OCI-LY7 (cell line): ENCODE results near the gene SERHL2. TPM values are rescaled to one million over a fixed set of nuclear protein-coding genes. Genes with fewer than 3 reads are reported as not detected.

ENCODE experiments used
- BruUV-seq: library from RNA; stranded (reverse); fragments of 400-500 nt; replicated peaks from 2 replicates; lab custom pipeline; 2021; lab: Mats Ljungman, UMichigan
- CTCF ChIA-PET: fragments of 300-600 bp; sonication (Branson Sonifier 250); formaldehyde crosslinking; loops from one replicate; lab custom pipeline; 2022; ENCODE audit warnings: antibody characterized with exemption; ENCODE audit not compliant: unreplicated experiment; lab: Charles Lee
- POLR2A ChIA-PET: fragments of 300-600 bp; sonication (Branson Sonifier 250); formaldehyde crosslinking; loops from one replicate; lab custom pipeline; 2022; ENCODE audit warnings: antibody characterized with exemption; lab: Charles Lee
- DNase-seq: peaks from one replicate; pipeline ENCODE4 v3.0.0-alpha.2; 2015; ENCODE audit warnings: low spot score
- H2AFZ ChIP-seq: fragments of 200-600 bp; sonication (generic), shearing (Covaris generic); 2 replicates; pipeline ENCODE4 v1.6.1; 2014; ENCODE audit warnings: mild to moderate bottlenecking, antibody characterized with exemption, low read length, moderate library complexity
- H3K27ac ChIP-seq: fragments of 200-600 bp; sonication (generic); 2 replicates; pipeline ENCODE4 v1.5.1; 2014; ENCODE audit warnings: mixed run types, low read depth, mild to moderate bottlenecking, moderate library complexity, low read length, inconsistent platforms; ENCODE audit not compliant: poor library complexity, severe bottlenecking
- H3K36me3 ChIP-seq: fragments of 200-600 bp; sonication (generic); 2 replicates; pipeline ENCODE4 v1.6.1; 2014; ENCODE audit warnings: mild to moderate bottlenecking, antibody characterized with exemption, low read length, moderate library complexity, mixed read lengths; ENCODE audit not compliant: insufficient read depth
- H3K4me1 ChIP-seq: fragments of 200-600 bp; sonication (generic); 2 replicates; pipeline ENCODE4 v1.5.1; 2014; ENCODE audit warnings: mild to moderate bottlenecking, low read length; ENCODE audit not compliant: insufficient read depth, poor library complexity, severe bottlenecking
- H3K4me2 ChIP-seq: fragments of 200-600 bp; sonication (generic); 2 replicates; pipeline ENCODE4 v1.6.1; 2014; ENCODE audit warnings: mild to moderate bottlenecking, low read length
- H3K4me3 ChIP-seq: fragments of 200-600 bp; sonication (generic); 2 replicates; pipeline ENCODE4 v1.5.1; 2014; ENCODE audit warnings: mild to moderate bottlenecking, low read depth, low read length; ENCODE audit not compliant: poor library complexity, severe bottlenecking
- H3K79me2 ChIP-seq: fragments of 200-600 bp; sonication (generic); 2 replicates; pipeline ENCODE4 v1.6.1; 2016; ENCODE audit warnings: low read depth, mild to moderate bottlenecking, low read length, moderate library complexity, mixed read lengths; ENCODE audit not compliant: insufficient read depth
- H3K9me2 ChIP-seq: fragments of 200-600 bp; sonication (generic); 2 replicates; pipeline ENCODE4 v1.6.1; 2016; ENCODE audit warnings: mild to moderate bottlenecking, low read length, mixed read lengths; ENCODE audit not compliant: insufficient read depth
- H3K9me3 ChIP-seq: fragments of 200-600 bp; sonication (generic); 2 replicates; pipeline ENCODE4 v1.6.1; 2014; ENCODE audit warnings: mild to moderate bottlenecking, mixed run types, low read length, mixed read lengths
- H4K20me1 ChIP-seq: fragments of 200-600 bp; sonication (generic); 2 replicates; pipeline ENCODE4 v1.6.1; 2014; ENCODE audit warnings: mild to moderate bottlenecking, antibody characterized with exemption, low read length, moderate library complexity, mixed read lengths; ENCODE audit not compliant: insufficient read depth
- CTCF ChIP-seq: fragments of 200-600 bp; sonication (generic); conservative IDR thresholded peaks from 2 replicates; pipeline ENCODE4 v1.5.1; 2014; ENCODE audit warnings: mild to moderate bottlenecking, antibody characterized with exemption, low read length, moderate library complexity, mixed read lengths
- EZH2phosphoT487 ChIP-seq: fragments of 200-600 bp; sonication (generic); IDR thresholded peaks from 2 replicates; pipeline ENCODE4 v1.6.1; 2018; ENCODE audit warnings: low read depth, borderline replicate concordance, mild to moderate bottlenecking, mixed run types, antibody characterized with exemption, low read length, moderate library complexity, mixed read lengths
- intact Hi-C: fragments of 100-400 bp; cut with micrococcal nuclease; formaldehyde crosslinking; loops from one replicate; pipeline ENCODE4 v1.10.0; 2022; ENCODE audit not compliant: unreplicated experiment
- total RNA-seq, 2 experiments: library from RNA; depleted of rRNA in 1 of 2; stranded (reverse); fragments of >200 nt in 1 of 2; shearing (Covaris generic) in 1 of 2; gene quantifications; 2 replicates each; pipeline ENCODE4 v1.2.3, GENCODE V29; 2014 to 2022

SERHL2 gene
- total RNA-seq, 2 experiments from 2014 or later = 36.4 to 98.0 TPM

- DNase-seq = no peak
- Histone ChIP-seq H3K79me2 (no peaks in the 10 kb centered on the region), H3K9me2 (no peaks in the 10 kb centered on the region), H3K36me3 (peaks cover 96% of the 10 kb centered on the region), H3K27ac (no peak overlapping the region), H3K4me3 (no peak overlapping the region), H2AFZ (no peak overlapping the region), H3K9me3 (no peaks in the 10 kb centered on the region), H4K20me1 (no peaks in the 10 kb centered on the region), H3K4me2 (no peak overlapping the region), H3K4me1 (peaks cover 10% of the 10 kb centered on the region)
- POLR2A ChIA-PET = no interaction called here
- CTCF ChIA-PET = no interaction called here
- TF ChIP-seq CTCF = no peak
- no peak for TF ChIP-seq EZH2phosphoT487
- BruUV-seq = no TSS peak
- intact Hi-C loops = no loop called here
These were observed 33.9 kb downstream of the SERHL2 start for GRCh38 chr22:42587588-42588175.

- no peaks in the 10 kb centered on the region for H3K9me2 ChIP-seq
- no peak overlapping the region for H2AFZ ChIP-seq
- POLR2A ChIA-PET = interaction anchor here (0.6 kb wide), 1 partner anchor 29 kb away, joined by 7 read pairs; no protein-coding TSS in a partner anchor
- peaks cover 95% of the 10 kb centered on the region for H3K36me3 ChIP-seq
- H3K4me2 ChIP-seq = no peak overlapping the region
- no peaks in the 10 kb centered on the region for H4K20me1 ChIP-seq
- H3K27ac ChIP-seq = no peak overlapping the region
- peaks cover 4% of the 10 kb centered on the region for H3K4me1 ChIP-seq
- no peak for TF ChIP-seq CTCF
- no peak for TF ChIP-seq EZH2phosphoT487
- CTCF ChIA-PET = no interaction called here
- no peaks in the 10 kb centered on the region for H3K9me3 ChIP-seq
- H3K4me3 ChIP-seq = no peak overlapping the region
- no TSS peak for BruUV-seq
- no peaks in the 10 kb centered on the region for H3K79me2 ChIP-seq
- intact Hi-C loops = no loop called here
- no peak for DNase-seq
These were observed 38.2 kb downstream of the SERHL2 start for GRCh38 chr22:42591987-42592386.

GRCh38 chr22:42595434-42595833 is 41.7 kb downstream of the SERHL2 start:
- H3K36me3 ChIP-seq = peaks cover 96% of the 10 kb centered on the region

More at GRCh38 chr22:42595434-42595833, 41.7 kb downstream of the SERHL2 start:
- no peak overlapping the region for H3K27ac ChIP-seq
- DNase-seq = no peak
- BruUV-seq = no TSS peak
- no peak overlapping the region for H3K4me2 ChIP-seq
- no peak overlapping the region for H2AFZ ChIP-seq
- intact Hi-C loops = no loop called here
- H3K4me1 ChIP-seq = peaks cover 4% of the 10 kb centered on the region
- H3K9me3 ChIP-seq = no peaks in the 10 kb centered on the region
- H4K20me1 ChIP-seq = no peaks in the 10 kb centered on the region
- no peak overlapping the region for H3K4me3 ChIP-seq
- POLR2A ChIA-PET = no interaction called here
- H3K79me2 ChIP-seq = 0 out of 2 replicates have a peak, but pooled peaks cover 6% of the 10 kb centered on the region
- CTCF ChIA-PET = no interaction called here
- TF ChIP-seq EZH2phosphoT487 (no peak), CTCF (no peak)
- no peaks in the 10 kb centered on the region for H3K9me2 ChIP-seq
